H9 (cell line): Measurements from ENCODE around the gene TSPAN13. TPM values are rescaled to one million over a fixed set of nuclear protein-coding genes. Genes with fewer than 3 reads are reported as not detected.

Experiments
- DNase-seq: peaks from one replicate; pipeline ENCODE4 v3.0.0-alpha.2; 2017
- H2AFZ ChIP-seq: one replicate; pipeline ENCODE4 v1.6.1; 2013; ENCODE audit warnings: mild to moderate bottlenecking, low read length, control low read depth, moderate library complexity
- H2AK5ac ChIP-seq: 2 replicates; pipeline ENCODE4 v1.6.1; 2013; ENCODE audit warnings: low read length, control low read depth, mixed read lengths; ENCODE audit not compliant: insufficient read length
- H2BK120ac ChIP-seq: one replicate; pipeline ENCODE4 v1.6.1; 2013; ENCODE audit warnings: low read depth, mild to moderate bottlenecking, low read length, control low read depth, inconsistent platforms; ENCODE audit not compliant: poor library complexity, severe bottlenecking
- H2BK12ac ChIP-seq: 2 replicates; pipeline ENCODE4 v1.6.1; 2013; ENCODE audit warnings: low read length, control low read depth, mixed read lengths, low read depth; ENCODE audit not compliant: insufficient read length
- H2BK15ac ChIP-seq: 2 replicates; pipeline ENCODE4 v1.6.1; 2013; ENCODE audit warnings: low read depth, low read length, control low read depth
- H2BK20ac ChIP-seq: one replicate; pipeline ENCODE4 v1.6.1; 2013; ENCODE audit warnings: low read depth, mild to moderate bottlenecking, low read length, control low read depth, inconsistent platforms; ENCODE audit not compliant: poor library complexity, severe bottlenecking
- H2BK5ac ChIP-seq: 2 replicates; pipeline ENCODE4 v1.6.1; 2013; ENCODE audit warnings: low read length, control low read depth, mixed read lengths; ENCODE audit not compliant: insufficient read length
- H3K14ac ChIP-seq: 2 replicates; pipeline ENCODE4 v1.6.1; 2013; ENCODE audit warnings: low read length, control low read depth; ENCODE audit not compliant: insufficient read depth
- H3K18ac ChIP-seq: 2 replicates; pipeline ENCODE4 v1.6.1; 2013; ENCODE audit warnings: low read depth, mild to moderate bottlenecking, mixed read lengths, low read length, control low read depth; ENCODE audit not compliant: insufficient read length
- H3K23ac ChIP-seq: 2 replicates; pipeline ENCODE4 v1.6.1; 2013; ENCODE audit warnings: low read length, control low read depth, mixed read lengths, low read depth; ENCODE audit not compliant: insufficient read length
- H3K23me2 ChIP-seq: 2 replicates; pipeline ENCODE4 v1.6.1; 2013; ENCODE audit warnings: low read depth, mild to moderate bottlenecking, mixed read lengths, low read length, control low read depth; ENCODE audit not compliant: insufficient read length, poor library complexity, severe bottlenecking
- H3K27ac ChIP-seq: 2 replicates; pipeline ENCODE4 v1.5.1; 2013; ENCODE audit warnings: low read length, control low read depth, mixed read lengths, low read depth; ENCODE audit not compliant: insufficient read length
- H3K27me3 ChIP-seq: 2 replicates; pipeline ENCODE4 v1.6.1; 2013; ENCODE audit warnings: low read length, control low read depth, inconsistent platforms; ENCODE audit not compliant: insufficient read depth
- H3K4ac ChIP-seq: 2 replicates; pipeline ENCODE4 v1.6.1; 2013; ENCODE audit warnings: low read depth, mild to moderate bottlenecking, control low read depth, inconsistent platforms, low read length, moderate library complexity
- H3K4me1 ChIP-seq: 2 replicates; pipeline ENCODE4 v1.6.1; 2013; ENCODE audit warnings: low read length, control low read depth, inconsistent platforms; ENCODE audit not compliant: insufficient read depth
- H3K4me2 ChIP-seq: 2 replicates; pipeline ENCODE4 v1.6.1; 2013; ENCODE audit warnings: low read length, control low read depth, mixed read lengths; ENCODE audit not compliant: insufficient read length, insufficient read depth
- H3K56ac ChIP-seq: 2 replicates; pipeline ENCODE4 v1.6.1; 2013; ENCODE audit warnings: low read depth, mild to moderate bottlenecking, mixed read lengths, low read length, control low read depth; ENCODE audit not compliant: insufficient read length
- H3K79me1 ChIP-seq: 2 replicates; pipeline ENCODE4 v1.6.1; 2013; ENCODE audit warnings: low read depth, mild to moderate bottlenecking, moderate library complexity, low read length, control low read depth, inconsistent platforms; ENCODE audit not compliant: insufficient read depth, poor library complexity, severe bottlenecking
- H3K79me2 ChIP-seq: 2 replicates; pipeline ENCODE4 v1.6.1; 2013; ENCODE audit warnings: low read length, control low read depth, inconsistent platforms; ENCODE audit not compliant: insufficient read depth
- H3K9ac ChIP-seq: 2 replicates; pipeline ENCODE4 v1.6.1; 2013; ENCODE audit warnings: low read length, control low read depth, mixed read lengths; ENCODE audit not compliant: insufficient read length; ENCODE audit errors: extremely low read depth
- H3K9me3 ChIP-seq: one replicate; pipeline ENCODE4 v1.6.1; 2013; ENCODE audit warnings: low read depth, low read length, inconsistent platforms; ENCODE audit not compliant: control insufficient read depth
- H3T11ph ChIP-seq: one replicate; pipeline ENCODE4 v1.6.1; 2013; ENCODE audit warnings: mild to moderate bottlenecking, low read length, control low read depth, inconsistent platforms
- H4K20me1 ChIP-seq: one replicate; pipeline ENCODE4 v1.6.1; 2013; ENCODE audit not compliant: control insufficient read depth, insufficient read length, insufficient read depth
- H4K5ac ChIP-seq: 2 replicates; pipeline ENCODE4 v1.6.1; 2013; ENCODE audit warnings: low read depth, mild to moderate bottlenecking, mixed read lengths, low read length, control low read depth; ENCODE audit not compliant: insufficient read length
- H4K8ac ChIP-seq: replicated peaks from 2 replicates; pipeline ENCODE4 v1.6.1; 2013; ENCODE audit warnings: low read length, control low read depth, mixed read lengths, low read depth; ENCODE audit not compliant: insufficient read length
- H4K91ac ChIP-seq: 2 replicates; pipeline ENCODE4 v1.6.1; 2013; ENCODE audit warnings: low read depth, mild to moderate bottlenecking, moderate library complexity, mixed read lengths, low read length, control low read depth; ENCODE audit not compliant: insufficient read length
- H3K27ac Mint-ChIP-seq, 3 experiments: 2 replicates in 2 of 3; 3 replicates in 1 of 3; pipeline ENCODE4 v1.8.0; 2020 to 2021; ENCODE audit warnings: mixed read lengths in 3 of 3, mild to moderate bottlenecking in 1 of 3, moderate library complexity in 1 of 3
- H3K27me3 Mint-ChIP-seq: 2 replicates; pipeline ENCODE4 v1.8.0; 2021; ENCODE audit warnings: low read depth, mild to moderate bottlenecking, moderate library complexity, mixed read lengths
- H3K36me3 Mint-ChIP-seq, 3 experiments: 2 replicates in 2 of 3; 3 replicates in 1 of 3; pipeline ENCODE4 v1.8.0; 2020 to 2021; ENCODE audit warnings: low read depth in 3 of 3, mixed read lengths in 3 of 3; ENCODE audit not compliant: insufficient read depth in 1 of 3
- H3K4me1 Mint-ChIP-seq, 2 experiments: 2 replicates each; pipeline ENCODE4 v1.8.0; 2020; ENCODE audit warnings: mixed read lengths in 2 of 2
- H3K4me3 Mint-ChIP-seq, 2 experiments: 2 replicates in 1 of 2; 3 replicates in 1 of 2; pipeline ENCODE4 v1.8.0; 2020 to 2021; ENCODE audit warnings: mild to moderate bottlenecking in 2 of 2, mixed read lengths in 2 of 2, moderate library complexity in 1 of 2
- H3K9me3 Mint-ChIP-seq, 2 experiments: 2 replicates in 1 of 2; 3 replicates in 1 of 2; pipeline ENCODE4 v1.8.0; 2020; ENCODE audit warnings: mild to moderate bottlenecking in 2 of 2, mixed read lengths in 2 of 2, moderate library complexity in 1 of 2
- WGBS: extraction: QIAGEN DNeasy Blood & Tissue Kit; methylation state at CpG from one replicate; pipeline ENCODE4 v1.1.7; 2013; ENCODE audit warnings: missing lambda C conversion rate, low lambda C conversion rate, mixed read lengths; ENCODE audit not compliant: insufficient read length; ENCODE audit errors: extremely low coverage; 5-methylcytosine and 5-hydroxymethylcytosine counted together
- total RNA-seq: library from RNA; stranded (reverse); gene quantifications from 2 replicates; pipeline ENCODE4 v1.2.1, GENCODE V29; 2021
- TF ChIP-seq, protein P1 (sequence below): fragments of 200-600 bp; sonication (generic); conservative IDR thresholded peaks from 3 replicates; pipeline ENCODE4 v1.8.0; 2021; ENCODE audit warnings: antibody characterized with exemption, mild to moderate bottlenecking

The TSPAN13 gene
- total RNA-seq, 1 experiment from 2014 or later, result 18.7 TPM

DNA sequence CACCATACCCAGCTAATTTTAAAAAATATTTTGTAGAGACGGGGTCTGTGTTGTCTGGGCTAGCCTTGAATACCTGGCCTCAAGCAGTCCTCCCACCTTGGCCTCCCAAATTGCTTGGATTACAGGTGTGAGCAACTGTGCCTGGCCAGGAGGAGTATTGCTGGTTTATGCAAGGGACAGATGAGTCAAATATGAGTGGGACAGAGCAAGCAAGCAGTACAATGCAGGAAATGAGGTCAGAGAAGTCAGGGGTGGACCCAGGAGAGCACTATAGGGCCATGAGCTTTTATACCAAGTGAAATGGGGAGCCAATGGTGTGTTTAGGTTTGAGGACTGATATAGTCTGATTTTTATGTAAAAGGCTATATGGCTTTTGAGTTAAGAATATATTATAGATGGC, 6.3 kb downstream of the TSPAN13 start:
- H2BK20ac ChIP-seq, result no peak overlapping the region
- no peaks in the 10 kb centered on the region for H3K27me3 ChIP-seq
- peaks cover 3% of the 10 kb centered on the region for H3K79me1 ChIP-seq
- no peaks in the 10 kb centered on the region for H3K9me3 ChIP-seq
- H2AFZ ChIP-seq, result no peak overlapping the region
- Mint-ChIP-seq H3K4me3 (no peak overlapping the region), H3K9me3 (no peaks in the 10 kb centered on the region), H3K27me3 (peaks cover 7% of the 10 kb centered on the region), H3K27ac (peak overlapping the region in 2 of 3 experiments; percentile 33 to 42; a peak in 1 of 7 replicates), H3K4me1 (peaks cover 13 to 19% of the 10 kb centered on the region in 2 experiments), H3K36me3 (no peaks in the 10 kb centered on the region)
- H2AK5ac ChIP-seq, result no peak overlapping the region
- peaks cover 3% of the 10 kb centered on the region for H3K23me2 ChIP-seq
- no peak overlapping the region for H2BK15ac ChIP-seq
- no peak overlapping the region for H3K14ac ChIP-seq
- no peak overlapping the region for H3K9ac ChIP-seq
- H4K5ac ChIP-seq, result no peak overlapping the region
- no peak overlapping the region for H3K18ac ChIP-seq
- H3K4me1 ChIP-seq, result no peaks in the 10 kb centered on the region
- H3K79me2 ChIP-seq, result no peaks in the 10 kb centered on the region; the same call in 1 of the 2 replicates
- no peak overlapping the region for H3K56ac ChIP-seq
- no peak overlapping the region for H3T11ph ChIP-seq
- TF ChIP-seq, protein P1, sequence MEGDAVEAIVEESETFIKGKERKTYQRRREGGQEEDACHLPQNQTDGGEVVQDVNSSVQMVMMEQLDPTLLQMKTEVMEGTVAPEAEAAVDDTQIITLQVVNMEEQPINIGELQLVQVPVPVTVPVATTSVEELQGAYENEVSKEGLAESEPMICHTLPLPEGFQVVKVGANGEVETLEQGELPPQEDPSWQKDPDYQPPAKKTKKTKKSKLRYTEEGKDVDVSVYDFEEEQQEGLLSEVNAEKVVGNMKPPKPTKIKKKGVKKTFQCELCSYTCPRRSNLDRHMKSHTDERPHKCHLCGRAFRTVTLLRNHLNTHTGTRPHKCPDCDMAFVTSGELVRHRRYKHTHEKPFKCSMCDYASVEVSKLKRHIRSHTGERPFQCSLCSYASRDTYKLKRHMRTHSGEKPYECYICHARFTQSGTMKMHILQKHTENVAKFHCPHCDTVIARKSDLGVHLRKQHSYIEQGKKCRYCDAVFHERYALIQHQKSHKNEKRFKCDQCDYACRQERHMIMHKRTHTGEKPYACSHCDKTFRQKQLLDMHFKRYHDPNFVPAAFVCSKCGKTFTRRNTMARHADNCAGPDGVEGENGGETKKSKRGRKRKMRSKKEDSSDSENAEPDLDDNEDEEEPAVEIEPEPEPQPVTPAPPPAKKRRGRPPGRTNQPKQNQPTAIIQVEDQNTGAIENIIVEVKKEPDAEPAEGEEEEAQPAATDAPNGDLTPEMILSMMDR, result no peak
- no peak overlapping the region for H4K91ac ChIP-seq
- no peak overlapping the region for H3K4ac ChIP-seq
- no CpG with 5 or more reads among the region's 1 CpG for WGBS
- H3K27ac ChIP-seq, result no peak overlapping the region
- no peak for DNase-seq
- no peak overlapping the region for H4K8ac ChIP-seq
- no peak overlapping the region for H2BK120ac ChIP-seq
- no peak overlapping the region for H2BK5ac ChIP-seq
- no peaks in the 10 kb centered on the region for H4K20me1 ChIP-seq
- H2BK12ac ChIP-seq, result no peak overlapping the region
- no peak overlapping the region for H3K23ac ChIP-seq
- no peak overlapping the region for H3K4me2 ChIP-seq
